H9 (cell line): ENCODE results near the gene LCTL. TPM values are rescaled to one million over a fixed set of nuclear protein-coding genes. Genes with fewer than 3 reads are reported as not detected.

Experiments
- DNase-seq: peaks from one replicate; pipeline ENCODE4 v3.0.0-alpha.2; 2017
- H2AFZ ChIP-seq: one replicate; pipeline ENCODE4 v1.6.1; 2013; ENCODE audit warnings: mild to moderate bottlenecking, low read length, control low read depth, moderate library complexity
- H2AK5ac ChIP-seq: 2 replicates; pipeline ENCODE4 v1.6.1; 2013; ENCODE audit warnings: low read length, control low read depth, mixed read lengths; ENCODE audit not compliant: insufficient read length
- H2BK120ac ChIP-seq: one replicate; pipeline ENCODE4 v1.6.1; 2013; ENCODE audit warnings: low read depth, mild to moderate bottlenecking, low read length, control low read depth, inconsistent platforms; ENCODE audit not compliant: poor library complexity, severe bottlenecking
- H2BK12ac ChIP-seq: 2 replicates; pipeline ENCODE4 v1.6.1; 2013; ENCODE audit warnings: low read length, control low read depth, mixed read lengths, low read depth; ENCODE audit not compliant: insufficient read length
- H2BK15ac ChIP-seq: 2 replicates; pipeline ENCODE4 v1.6.1; 2013; ENCODE audit warnings: low read depth, low read length, control low read depth
- H2BK20ac ChIP-seq: one replicate; pipeline ENCODE4 v1.6.1; 2013; ENCODE audit warnings: low read depth, mild to moderate bottlenecking, low read length, control low read depth, inconsistent platforms; ENCODE audit not compliant: poor library complexity, severe bottlenecking
- H2BK5ac ChIP-seq: 2 replicates; pipeline ENCODE4 v1.6.1; 2013; ENCODE audit warnings: low read length, control low read depth, mixed read lengths; ENCODE audit not compliant: insufficient read length
- H3K14ac ChIP-seq: 2 replicates; pipeline ENCODE4 v1.6.1; 2013; ENCODE audit warnings: low read length, control low read depth; ENCODE audit not compliant: insufficient read depth
- H3K18ac ChIP-seq: 2 replicates; pipeline ENCODE4 v1.6.1; 2013; ENCODE audit warnings: low read depth, mild to moderate bottlenecking, mixed read lengths, low read length, control low read depth; ENCODE audit not compliant: insufficient read length
- H3K23ac ChIP-seq: 2 replicates; pipeline ENCODE4 v1.6.1; 2013; ENCODE audit warnings: low read length, control low read depth, mixed read lengths, low read depth; ENCODE audit not compliant: insufficient read length
- H3K23me2 ChIP-seq: 2 replicates; pipeline ENCODE4 v1.6.1; 2013; ENCODE audit warnings: low read depth, mild to moderate bottlenecking, mixed read lengths, low read length, control low read depth; ENCODE audit not compliant: insufficient read length, poor library complexity, severe bottlenecking
- H3K27ac ChIP-seq: 2 replicates; pipeline ENCODE4 v1.5.1; 2013; ENCODE audit warnings: low read length, control low read depth, mixed read lengths, low read depth; ENCODE audit not compliant: insufficient read length
- H3K27me3 ChIP-seq: 2 replicates; pipeline ENCODE4 v1.6.1; 2013; ENCODE audit warnings: low read length, control low read depth, inconsistent platforms; ENCODE audit not compliant: insufficient read depth
- H3K4ac ChIP-seq: 2 replicates; pipeline ENCODE4 v1.6.1; 2013; ENCODE audit warnings: low read depth, mild to moderate bottlenecking, control low read depth, inconsistent platforms, low read length, moderate library complexity
- H3K4me1 ChIP-seq: 2 replicates; pipeline ENCODE4 v1.6.1; 2013; ENCODE audit warnings: low read length, control low read depth, inconsistent platforms; ENCODE audit not compliant: insufficient read depth
- H3K4me2 ChIP-seq: 2 replicates; pipeline ENCODE4 v1.6.1; 2013; ENCODE audit warnings: low read length, control low read depth, mixed read lengths; ENCODE audit not compliant: insufficient read length, insufficient read depth
- H3K56ac ChIP-seq: 2 replicates; pipeline ENCODE4 v1.6.1; 2013; ENCODE audit warnings: low read depth, mild to moderate bottlenecking, mixed read lengths, low read length, control low read depth; ENCODE audit not compliant: insufficient read length
- H3K79me1 ChIP-seq: 2 replicates; pipeline ENCODE4 v1.6.1; 2013; ENCODE audit warnings: low read depth, mild to moderate bottlenecking, moderate library complexity, low read length, control low read depth, inconsistent platforms; ENCODE audit not compliant: insufficient read depth, poor library complexity, severe bottlenecking
- H3K79me2 ChIP-seq: 2 replicates; pipeline ENCODE4 v1.6.1; 2013; ENCODE audit warnings: low read length, control low read depth, inconsistent platforms; ENCODE audit not compliant: insufficient read depth
- H3K9ac ChIP-seq: 2 replicates; pipeline ENCODE4 v1.6.1; 2013; ENCODE audit warnings: low read length, control low read depth, mixed read lengths; ENCODE audit not compliant: insufficient read length; ENCODE audit errors: extremely low read depth
- H3K9me3 ChIP-seq: one replicate; pipeline ENCODE4 v1.6.1; 2013; ENCODE audit warnings: low read depth, low read length, inconsistent platforms; ENCODE audit not compliant: control insufficient read depth
- H3T11ph ChIP-seq: one replicate; pipeline ENCODE4 v1.6.1; 2013; ENCODE audit warnings: mild to moderate bottlenecking, low read length, control low read depth, inconsistent platforms
- H4K20me1 ChIP-seq: one replicate; pipeline ENCODE4 v1.6.1; 2013; ENCODE audit not compliant: control insufficient read depth, insufficient read length, insufficient read depth
- H4K5ac ChIP-seq: 2 replicates; pipeline ENCODE4 v1.6.1; 2013; ENCODE audit warnings: low read depth, mild to moderate bottlenecking, mixed read lengths, low read length, control low read depth; ENCODE audit not compliant: insufficient read length
- H4K8ac ChIP-seq: replicated peaks from 2 replicates; pipeline ENCODE4 v1.6.1; 2013; ENCODE audit warnings: low read length, control low read depth, mixed read lengths, low read depth; ENCODE audit not compliant: insufficient read length
- H4K91ac ChIP-seq: 2 replicates; pipeline ENCODE4 v1.6.1; 2013; ENCODE audit warnings: low read depth, mild to moderate bottlenecking, moderate library complexity, mixed read lengths, low read length, control low read depth; ENCODE audit not compliant: insufficient read length
- H3K27ac Mint-ChIP-seq, 3 experiments: 2 replicates in 2 of 3; 3 replicates in 1 of 3; pipeline ENCODE4 v1.8.0; 2020 to 2021; ENCODE audit warnings: mixed read lengths in 3 of 3, mild to moderate bottlenecking in 1 of 3, moderate library complexity in 1 of 3
- H3K27me3 Mint-ChIP-seq: 2 replicates; pipeline ENCODE4 v1.8.0; 2021; ENCODE audit warnings: low read depth, mild to moderate bottlenecking, moderate library complexity, mixed read lengths
- H3K36me3 Mint-ChIP-seq, 3 experiments: 2 replicates in 2 of 3; 3 replicates in 1 of 3; pipeline ENCODE4 v1.8.0; 2020 to 2021; ENCODE audit warnings: low read depth in 3 of 3, mixed read lengths in 3 of 3; ENCODE audit not compliant: insufficient read depth in 1 of 3
- H3K4me1 Mint-ChIP-seq, 2 experiments: 2 replicates each; pipeline ENCODE4 v1.8.0; 2020; ENCODE audit warnings: mixed read lengths in 2 of 2
- H3K4me3 Mint-ChIP-seq, 2 experiments: 2 replicates in 1 of 2; 3 replicates in 1 of 2; pipeline ENCODE4 v1.8.0; 2020 to 2021; ENCODE audit warnings: mild to moderate bottlenecking in 2 of 2, mixed read lengths in 2 of 2, moderate library complexity in 1 of 2
- H3K9me3 Mint-ChIP-seq, 2 experiments: 2 replicates in 1 of 2; 3 replicates in 1 of 2; pipeline ENCODE4 v1.8.0; 2020; ENCODE audit warnings: mild to moderate bottlenecking in 2 of 2, mixed read lengths in 2 of 2, moderate library complexity in 1 of 2
- WGBS: extraction: QIAGEN DNeasy Blood & Tissue Kit; methylation state at CpG from one replicate; pipeline ENCODE4 v1.1.7; 2013; ENCODE audit warnings: missing lambda C conversion rate, low lambda C conversion rate, mixed read lengths; ENCODE audit not compliant: insufficient read length; ENCODE audit errors: extremely low coverage; 5-methylcytosine and 5-hydroxymethylcytosine counted together
- total RNA-seq: library from RNA; stranded (reverse); gene quantifications from 2 replicates; pipeline ENCODE4 v1.2.1, GENCODE V29; 2021
- TF ChIP-seq, protein P1 (sequence below): fragments of 200-600 bp; sonication (generic); conservative IDR thresholded peaks from 3 replicates; pipeline ENCODE4 v1.8.0; 2021; ENCODE audit warnings: antibody characterized with exemption, mild to moderate bottlenecking

LCTL gene
- total RNA-seq, 1 experiment from 2014 or later, result 2.3 TPM

DNA sequence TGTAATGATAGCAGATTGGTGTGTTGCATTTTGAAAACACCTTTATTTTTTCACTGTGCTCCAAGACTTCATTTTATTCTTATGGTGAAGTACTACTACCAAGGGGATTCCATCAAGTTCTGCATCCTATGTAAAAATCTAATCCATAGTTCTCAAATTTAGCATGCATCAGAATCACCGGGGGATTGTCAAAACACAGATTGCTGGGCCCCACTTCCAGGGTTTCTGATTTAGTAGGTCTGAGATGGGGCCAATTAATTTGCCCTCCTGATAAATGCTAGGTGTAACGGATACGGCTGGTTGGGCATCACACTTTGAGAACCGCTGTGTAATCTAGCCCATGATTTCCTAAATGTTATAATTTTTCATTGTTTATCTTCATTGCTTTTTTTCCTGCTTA is 60.0 kb downstream of the LCTL start:
- peaks cover 35 to 53% (median 51%) of the 10 kb centered on the region in 3 experiments for H3K36me3 Mint-ChIP-seq

More for the DNA sequence above, 60.0 kb downstream of the LCTL start:
- Histone ChIP-seq H3K9ac (peak overlapping the region; percentile 96), H3K23me2 (no peaks in the 10 kb centered on the region), H3K79me2 (peaks cover 31% of the 10 kb centered on the region; the same call in 1 of the 2 replicates), H4K20me1 (no peaks in the 10 kb centered on the region), H3K18ac (no peak overlapping the region), H2AK5ac (no peak overlapping the region), H2AFZ (no peak overlapping the region), H2BK5ac (no peak overlapping the region), H3T11ph (no peak overlapping the region), H3K4ac (no peak overlapping the region), H3K79me1 (no peaks in the 10 kb centered on the region), H3K56ac (no peak overlapping the region), H2BK15ac (no peak overlapping the region), H3K14ac (no peak overlapping the region), H3K23ac (no peak overlapping the region), H3K27ac (no peak overlapping the region), H4K5ac (no peak overlapping the region), H4K8ac (no peak overlapping the region), H3K9me3 (no peaks in the 10 kb centered on the region), H2BK20ac (no peak overlapping the region), H3K4me1 (no peaks in the 10 kb centered on the region), H2BK12ac (no peak overlapping the region), H3K4me2 (peak overlapping the region; percentile 87), H2BK120ac (no peak overlapping the region), H3K27me3 (no peaks in the 10 kb centered on the region), H4K91ac (no peak overlapping the region)
- no CpG with 5 or more reads among the region's 4 CpGs for WGBS
- H3K9me3 Mint-ChIP-seq, result no peaks in the 10 kb centered on the region; a peak in 2 of 5 replicates
- peak overlapping the region in 2 of 3 experiments; percentile 100; a peak in 4 of 7 replicates for H3K27ac Mint-ChIP-seq
- peaks cover 22 to 32% of the 10 kb centered on the region in 2 experiments for H3K4me1 Mint-ChIP-seq
- H3K4me3 Mint-ChIP-seq, result peak overlapping the region; percentile 98 to 100
- TF ChIP-seq, protein P1, sequence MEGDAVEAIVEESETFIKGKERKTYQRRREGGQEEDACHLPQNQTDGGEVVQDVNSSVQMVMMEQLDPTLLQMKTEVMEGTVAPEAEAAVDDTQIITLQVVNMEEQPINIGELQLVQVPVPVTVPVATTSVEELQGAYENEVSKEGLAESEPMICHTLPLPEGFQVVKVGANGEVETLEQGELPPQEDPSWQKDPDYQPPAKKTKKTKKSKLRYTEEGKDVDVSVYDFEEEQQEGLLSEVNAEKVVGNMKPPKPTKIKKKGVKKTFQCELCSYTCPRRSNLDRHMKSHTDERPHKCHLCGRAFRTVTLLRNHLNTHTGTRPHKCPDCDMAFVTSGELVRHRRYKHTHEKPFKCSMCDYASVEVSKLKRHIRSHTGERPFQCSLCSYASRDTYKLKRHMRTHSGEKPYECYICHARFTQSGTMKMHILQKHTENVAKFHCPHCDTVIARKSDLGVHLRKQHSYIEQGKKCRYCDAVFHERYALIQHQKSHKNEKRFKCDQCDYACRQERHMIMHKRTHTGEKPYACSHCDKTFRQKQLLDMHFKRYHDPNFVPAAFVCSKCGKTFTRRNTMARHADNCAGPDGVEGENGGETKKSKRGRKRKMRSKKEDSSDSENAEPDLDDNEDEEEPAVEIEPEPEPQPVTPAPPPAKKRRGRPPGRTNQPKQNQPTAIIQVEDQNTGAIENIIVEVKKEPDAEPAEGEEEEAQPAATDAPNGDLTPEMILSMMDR, result no peak
- H3K27me3 Mint-ChIP-seq, result no peaks in the 10 kb centered on the region
- DNase-seq, result no peak
